RKO (cell line): ENCODE data around the gene CTDP1.
"Not testable (repeated sequence)": the region's sequence is repeated elsewhere in the genome, so short reads cannot be mapped to it uniquely, and the experiment has no call there.

Experiments used
- DNase-seq: peaks from one replicate; pipeline ENCODE4 v3.0.0-alpha.2; 2016; ENCODE audit warnings: low spot score

CTDP1 gene

DNA sequence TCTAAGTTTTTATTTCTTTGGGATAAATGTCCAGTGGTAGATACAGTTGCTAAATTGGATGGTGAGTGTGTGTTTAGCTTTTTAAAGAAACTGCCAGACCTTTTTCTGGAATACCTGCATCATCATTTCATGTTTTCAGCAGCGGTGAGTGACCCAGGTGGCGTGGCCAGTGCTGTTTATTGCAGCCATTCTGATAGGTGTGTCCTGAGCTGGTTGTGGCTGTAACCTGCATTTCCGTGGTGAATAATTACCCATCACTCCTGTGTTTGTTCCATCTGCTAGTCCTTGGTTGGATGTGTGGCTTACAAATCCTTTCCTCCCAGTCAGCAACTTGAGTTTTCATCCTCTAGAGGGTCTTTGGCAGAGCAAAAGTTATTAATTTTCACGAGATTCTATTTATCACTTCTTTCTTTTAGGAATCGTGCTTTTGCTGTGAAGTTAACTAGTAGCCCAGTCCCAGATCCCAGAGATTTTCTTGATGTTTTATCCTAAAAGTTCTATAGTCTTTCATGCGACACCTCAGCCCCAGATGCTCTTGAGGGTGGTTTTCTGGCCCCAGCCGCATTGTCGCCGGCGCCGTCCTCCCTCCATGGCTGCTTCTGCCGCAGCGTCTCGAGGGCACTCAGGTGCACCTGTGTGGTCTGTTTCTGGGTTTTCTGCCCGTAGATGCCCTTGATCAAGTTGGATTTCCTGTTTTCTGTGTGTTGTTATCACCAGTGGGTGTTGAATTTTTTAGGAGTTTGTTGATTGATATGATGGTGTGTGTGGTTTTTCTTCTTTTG, 44.9 kb downstream of the CTDP1 start:
- DNase-seq: no peak

DNA sequence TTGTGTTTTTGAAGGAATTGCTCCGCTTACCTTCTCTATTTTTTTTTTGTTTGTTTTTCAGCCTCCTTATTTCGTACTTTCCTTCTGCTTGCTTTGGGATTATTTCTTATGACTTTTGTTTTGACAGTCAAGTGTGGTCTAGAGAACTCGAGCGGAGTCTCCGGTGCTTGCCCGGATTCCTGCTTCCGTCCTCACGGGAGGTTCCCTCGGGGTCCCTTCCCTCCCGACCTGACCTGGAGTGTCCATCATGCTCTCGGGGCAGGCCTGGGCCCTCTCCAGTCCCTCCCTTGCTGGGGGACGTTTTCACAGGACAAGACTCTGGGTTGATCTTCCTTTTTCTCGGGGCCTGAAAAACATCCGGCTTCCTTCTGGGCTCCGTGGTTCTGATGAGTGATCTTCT, 45.9 kb downstream of the CTDP1 start:
- no peak for DNase-seq

DNA sequence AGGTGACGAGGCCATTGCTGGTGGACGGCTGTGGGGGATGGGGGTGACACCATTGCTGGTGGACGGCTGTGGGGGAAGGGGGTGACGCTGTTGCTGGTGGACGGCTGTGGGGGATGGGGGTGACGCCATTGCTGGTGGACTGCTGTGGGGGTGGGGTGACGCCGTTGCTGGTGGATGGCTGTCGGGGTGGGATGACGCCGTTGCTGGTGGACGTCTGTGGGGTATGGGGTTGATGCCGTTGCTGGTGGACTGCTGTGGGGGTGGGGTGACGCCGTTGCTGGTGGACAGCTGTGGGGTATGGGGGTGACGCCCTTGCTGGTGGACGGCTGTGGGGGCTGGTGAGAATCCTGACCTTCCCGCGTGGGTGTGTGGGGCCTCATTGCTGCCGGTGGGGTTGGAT, 47.1 kb downstream of the CTDP1 start:
- DNase-seq: no peak

DNA sequence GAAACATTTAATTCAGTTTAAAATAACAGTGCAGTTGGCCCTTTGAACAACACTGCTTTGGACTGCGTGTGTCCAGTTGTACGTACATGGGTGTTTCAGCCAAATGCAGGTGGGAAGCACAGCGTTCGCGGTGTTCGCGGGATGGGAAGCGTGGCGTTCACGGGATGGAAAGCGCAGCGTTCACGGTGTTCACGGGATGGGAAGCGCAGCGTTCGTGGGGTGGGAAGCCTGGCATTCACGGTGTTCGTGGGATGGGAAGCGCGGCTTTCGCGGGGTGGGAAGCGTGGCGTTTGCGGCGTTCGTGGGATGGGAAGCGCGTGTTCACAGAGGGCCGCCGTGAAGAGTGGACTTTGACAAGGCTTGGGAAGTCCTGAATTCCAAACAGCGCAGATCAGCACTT, 47.6 kb downstream of the CTDP1 start:
- no peak for DNase-seq

DNA sequence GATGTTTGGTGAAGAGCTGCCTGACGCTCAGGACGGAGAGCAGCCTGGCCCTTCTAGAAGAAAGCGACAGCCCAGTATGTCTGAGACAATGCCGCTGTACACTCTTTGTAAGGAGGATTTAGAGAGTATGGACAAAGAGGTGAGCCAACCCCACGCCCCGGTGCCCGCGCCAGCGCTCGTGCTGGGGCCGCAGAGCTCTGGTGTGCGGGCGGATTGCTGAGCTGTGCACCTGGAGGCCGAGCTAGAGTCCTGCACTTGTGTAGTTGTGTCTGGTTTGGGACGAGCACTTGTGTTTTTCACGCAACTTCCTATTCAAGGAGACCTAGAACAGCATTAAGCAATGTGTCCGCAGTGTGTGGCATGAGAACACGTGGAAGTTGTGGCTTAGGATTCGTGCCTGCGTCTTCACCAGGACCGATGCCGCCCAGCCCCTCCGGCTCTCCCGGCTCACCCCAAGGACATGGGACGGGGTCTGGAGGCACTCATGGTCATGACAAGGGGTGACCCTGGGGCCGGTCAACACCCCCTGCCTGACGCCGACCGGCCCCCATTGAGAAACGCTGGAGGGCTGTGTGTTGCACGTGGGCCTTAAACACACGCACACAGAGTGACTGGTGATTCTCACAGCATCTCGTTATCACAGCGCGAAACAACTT, 49.5 kb downstream of the CTDP1 start:
- no peak for DNase-seq

DNA sequence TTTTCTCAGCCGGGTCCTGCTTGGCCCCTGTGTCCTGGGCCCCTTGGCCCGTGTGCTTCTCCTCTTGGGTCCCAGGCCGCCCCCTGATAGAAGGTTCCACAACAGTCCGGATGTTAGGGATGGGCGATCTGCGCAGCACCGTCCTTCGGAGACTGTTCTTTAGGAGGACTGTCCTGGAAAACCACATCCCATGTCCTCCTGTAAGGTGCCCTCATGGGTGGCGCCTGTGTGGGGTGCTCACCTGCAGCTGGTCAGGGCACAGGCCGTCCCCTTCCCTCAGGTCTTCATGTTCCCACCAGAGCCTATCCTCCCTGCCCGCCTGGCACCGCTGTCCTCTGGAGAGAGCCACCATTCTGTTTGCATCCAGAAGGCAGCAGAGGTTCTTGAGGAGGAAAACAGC, 50.0 kb downstream of the CTDP1 start:
- no peak for DNase-seq

DNA sequence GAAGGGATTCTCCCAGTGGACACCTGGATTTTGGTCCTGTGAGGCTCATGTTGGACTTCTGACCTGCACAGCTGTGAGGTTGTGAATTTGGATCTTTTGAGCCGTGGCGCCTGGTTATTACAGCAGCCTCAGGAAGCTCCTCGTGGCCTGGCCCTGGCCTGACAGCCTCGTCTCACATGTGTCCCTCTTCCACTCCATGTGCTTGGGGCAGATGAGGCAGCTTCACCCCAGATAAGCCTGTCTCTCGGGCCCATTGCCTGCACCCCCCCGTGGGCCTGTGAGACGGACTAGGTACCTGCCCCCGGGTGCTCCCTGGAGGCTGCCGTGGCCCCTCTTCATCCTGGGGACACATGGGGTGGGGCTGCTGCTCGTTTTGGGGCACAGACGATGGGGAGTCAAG, 51.2 kb downstream of the CTDP1 start:
- DNase-seq: no peak

DNA sequence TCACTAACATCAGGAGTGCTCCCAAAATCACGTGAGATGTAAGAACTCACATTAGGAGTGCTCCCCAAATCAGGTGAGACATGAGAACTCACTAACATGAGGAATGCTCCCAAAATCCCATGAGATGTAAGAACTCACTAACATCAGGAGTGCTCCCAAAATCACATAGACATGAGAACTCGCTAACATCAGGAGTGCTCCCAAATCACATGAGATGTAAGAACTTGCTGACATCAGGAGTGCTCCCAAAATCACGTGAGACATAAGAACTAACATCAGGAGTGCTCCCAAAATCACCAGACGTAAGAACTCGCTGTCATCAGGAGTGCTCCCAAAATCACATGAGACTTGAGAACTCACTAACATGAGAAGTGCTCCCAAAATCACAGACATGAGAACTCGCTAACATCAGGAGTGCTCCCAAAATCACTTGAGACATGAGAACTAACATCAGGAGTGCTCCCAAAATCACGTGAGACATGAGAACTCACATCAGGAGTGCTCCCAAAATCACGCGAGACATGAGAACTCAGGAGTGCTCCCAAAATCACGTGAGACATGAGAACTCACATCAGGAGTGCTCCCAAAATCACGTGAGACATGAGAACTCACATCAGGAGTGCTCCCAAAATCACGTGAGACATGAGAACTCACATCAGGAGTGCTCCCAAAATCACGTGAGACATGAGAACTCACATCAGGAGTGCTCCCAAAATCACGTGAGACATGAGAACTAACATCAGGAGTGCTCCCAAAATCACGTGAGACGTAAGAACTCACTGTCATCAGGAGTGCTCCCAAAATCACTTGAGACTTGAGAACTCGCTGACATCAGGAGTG, 52.5 kb downstream of the CTDP1 start:
- DNase-seq: not testable (repeated sequence)

DNA sequence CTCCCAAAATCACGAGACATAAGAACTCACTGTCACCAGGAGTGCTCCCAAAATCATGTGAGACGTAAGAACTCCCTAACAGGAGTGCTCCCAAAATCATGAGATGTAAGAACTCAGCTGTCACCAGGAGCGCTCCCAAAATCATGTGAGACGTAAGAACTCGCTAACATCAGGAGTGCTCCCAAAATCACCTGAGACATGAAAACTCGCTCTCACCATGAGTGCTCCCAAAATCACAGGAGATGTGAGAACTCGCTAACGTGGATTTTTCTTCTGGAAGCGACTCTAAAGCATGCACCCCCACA, 53.1 kb downstream of the CTDP1 start:
- no peak for DNase-seq

DNA sequence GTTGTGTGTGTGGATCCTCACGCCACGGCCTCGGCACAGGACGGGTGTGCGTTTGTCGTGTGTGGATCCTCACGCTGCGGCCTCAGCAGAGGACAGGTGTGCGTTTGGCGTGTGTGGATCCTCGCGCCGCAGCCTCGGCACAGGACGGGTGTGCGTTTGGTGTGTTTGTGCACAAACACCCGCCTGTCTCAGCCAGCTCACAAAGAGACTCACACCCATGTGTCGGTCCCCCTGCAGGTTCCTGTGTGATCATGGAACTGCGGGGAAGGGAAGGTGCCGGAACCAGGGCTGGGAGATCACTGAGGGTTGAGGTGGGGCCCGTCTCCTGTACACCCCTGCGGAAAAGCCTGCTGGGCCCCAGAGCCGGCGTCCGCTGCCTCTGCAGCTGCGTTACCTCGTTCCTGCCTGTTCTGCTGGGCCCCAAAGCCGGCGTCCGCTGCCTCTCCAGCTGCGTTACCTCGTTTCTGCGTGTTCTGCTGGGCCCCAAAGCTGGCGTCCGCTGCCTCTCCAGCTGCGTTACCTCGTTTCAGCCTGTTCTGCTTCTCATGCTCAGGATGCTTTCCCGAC, 53.6 kb downstream of the CTDP1 start:
- no peak for DNase-seq

DNA sequence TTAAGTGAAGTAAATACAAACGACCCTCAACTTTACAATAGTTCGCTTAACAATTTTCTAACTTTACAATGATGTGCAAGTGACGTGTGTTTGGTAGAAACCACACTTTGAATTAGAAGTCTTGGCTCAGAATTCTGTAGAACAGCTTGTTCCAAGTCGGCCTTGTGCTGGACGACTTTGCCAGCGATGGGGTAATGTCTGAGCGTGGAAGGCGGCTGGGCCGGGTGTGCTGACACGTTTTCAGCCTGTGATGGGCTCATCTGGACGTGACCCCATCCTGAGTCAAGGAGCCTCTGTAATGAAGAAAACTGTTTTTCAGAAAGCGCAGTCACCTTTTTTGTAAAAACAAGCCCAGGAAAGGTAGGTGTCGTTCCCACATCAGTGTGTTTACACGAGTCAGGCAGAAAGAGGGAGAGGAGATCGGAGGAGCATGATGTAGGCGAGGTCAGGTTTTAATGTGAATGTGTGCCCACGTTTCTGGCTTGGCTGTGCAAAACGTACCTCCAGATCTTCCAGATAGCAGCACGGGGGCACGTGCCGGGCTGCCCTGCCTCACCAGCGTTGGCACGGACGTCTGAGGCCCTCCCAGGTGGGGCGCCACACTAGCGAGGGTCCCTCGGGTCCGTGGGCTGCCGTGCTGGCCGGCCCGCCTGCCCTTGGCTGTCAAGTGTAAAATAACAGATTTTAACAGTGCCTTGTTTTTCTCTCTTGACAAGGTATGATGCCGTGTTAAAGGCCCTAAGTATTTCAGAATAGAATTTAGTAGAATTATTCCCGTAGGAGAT, 54.6 kb downstream of the CTDP1 start:
- no peak for DNase-seq

DNA sequence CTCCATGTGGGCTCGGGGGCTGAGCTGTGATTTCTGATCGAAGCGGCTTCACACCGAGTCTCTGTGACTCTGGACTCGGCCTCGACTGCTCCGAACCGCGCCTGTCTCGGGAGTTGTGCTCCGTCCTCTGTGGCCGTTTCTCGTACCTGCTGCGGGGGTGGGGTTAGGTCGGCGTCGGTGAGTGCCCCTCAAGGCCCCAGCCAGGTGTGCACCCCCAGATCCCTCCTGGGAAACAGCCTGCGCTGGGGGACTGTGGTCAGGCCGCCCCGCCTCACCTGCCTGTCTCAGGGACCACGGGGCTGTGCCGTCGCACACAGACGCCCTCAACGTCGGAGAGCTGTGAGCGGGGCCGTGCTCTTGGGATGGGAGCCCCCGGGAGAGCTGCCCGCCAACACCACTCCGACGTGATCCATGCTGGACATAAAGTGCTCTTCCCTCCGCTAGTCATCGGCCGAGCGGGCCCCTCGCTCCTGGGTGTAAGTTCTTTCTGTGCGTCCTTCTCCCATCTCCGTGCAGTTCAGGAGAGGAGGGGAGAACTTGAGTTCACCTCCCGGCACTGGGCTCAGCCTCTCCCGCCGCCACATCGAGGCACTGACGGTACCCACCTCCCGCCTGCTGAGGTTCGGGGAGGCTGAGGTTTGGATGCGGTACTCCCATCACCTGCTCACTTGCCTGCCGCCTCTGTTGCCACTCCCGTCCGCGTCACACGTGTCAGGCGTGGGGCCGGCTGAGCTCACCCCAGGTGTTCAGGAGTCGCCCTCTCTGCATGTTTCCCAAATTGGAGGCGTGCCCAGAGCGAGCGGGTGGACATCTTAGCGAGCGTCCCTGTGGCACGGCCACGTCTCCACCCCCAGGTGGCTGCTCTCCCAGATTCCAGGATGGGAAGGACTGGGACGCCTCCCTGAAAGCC, 55.7 kb downstream of the CTDP1 start:
- no peak for DNase-seq

DNA sequence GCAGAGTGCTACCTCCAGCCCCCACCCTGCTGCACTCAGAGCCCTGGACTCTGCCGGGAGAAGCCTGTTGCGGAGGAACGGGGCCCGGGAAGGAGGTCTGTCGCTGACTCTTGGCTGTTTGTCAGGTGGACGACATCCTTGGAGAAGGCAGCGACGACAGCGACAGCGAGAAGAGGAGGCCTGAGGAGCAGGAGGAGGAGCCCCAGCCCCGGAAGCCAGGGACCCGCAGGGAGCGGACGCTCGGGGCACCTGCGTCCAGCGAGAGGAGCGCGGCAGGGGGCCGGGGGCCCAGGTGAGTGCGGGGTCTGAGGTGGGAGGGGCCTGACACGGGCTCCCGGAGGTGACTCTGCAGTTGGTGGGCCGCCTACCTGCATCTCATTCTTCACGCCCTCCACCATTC, 56.6 kb downstream of the CTDP1 start:
- no peak for DNase-seq

DNA sequence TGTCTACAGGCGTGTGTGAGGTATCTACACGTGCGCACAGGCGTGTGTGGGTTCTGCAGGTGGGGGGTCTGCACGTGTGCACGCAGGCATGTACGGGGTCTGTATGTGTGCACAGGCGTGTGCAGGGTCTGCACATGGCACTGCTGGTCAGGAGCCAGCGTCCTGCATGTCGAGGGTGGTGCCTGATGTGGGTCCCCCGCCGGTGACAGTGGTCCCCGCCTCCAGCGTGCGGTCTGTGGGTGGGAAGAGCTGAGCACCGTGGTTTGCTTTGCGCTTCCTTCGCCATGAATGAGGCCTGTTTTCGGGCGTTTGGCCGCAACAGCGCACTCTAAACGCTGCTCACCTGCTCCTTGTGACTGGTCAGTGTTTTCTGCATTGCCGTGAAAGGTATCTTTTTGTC, 57.2 kb downstream of the CTDP1 start:
- DNase-seq: no peak

DNA sequence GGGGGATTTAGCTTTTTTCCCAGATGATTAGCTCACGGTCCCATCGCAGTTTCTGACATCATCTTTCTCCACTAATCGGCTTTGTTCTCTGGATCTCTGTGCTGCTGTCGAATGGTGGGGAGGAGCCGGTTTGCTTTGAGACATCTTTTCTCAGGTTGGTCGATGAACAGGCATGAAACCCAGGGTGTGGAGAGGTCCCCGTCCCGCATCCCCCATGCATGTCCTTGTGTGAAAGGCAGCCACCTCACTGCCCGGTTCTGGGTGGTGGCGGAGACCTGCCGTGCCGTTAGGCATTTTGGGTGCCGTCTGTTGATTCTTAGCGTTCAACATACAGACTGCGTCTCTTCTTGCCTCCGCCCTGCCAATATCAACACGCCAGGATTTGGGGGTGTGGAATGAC, 57.8 kb downstream of the CTDP1 start:
- DNase-seq: no peak

DNA sequence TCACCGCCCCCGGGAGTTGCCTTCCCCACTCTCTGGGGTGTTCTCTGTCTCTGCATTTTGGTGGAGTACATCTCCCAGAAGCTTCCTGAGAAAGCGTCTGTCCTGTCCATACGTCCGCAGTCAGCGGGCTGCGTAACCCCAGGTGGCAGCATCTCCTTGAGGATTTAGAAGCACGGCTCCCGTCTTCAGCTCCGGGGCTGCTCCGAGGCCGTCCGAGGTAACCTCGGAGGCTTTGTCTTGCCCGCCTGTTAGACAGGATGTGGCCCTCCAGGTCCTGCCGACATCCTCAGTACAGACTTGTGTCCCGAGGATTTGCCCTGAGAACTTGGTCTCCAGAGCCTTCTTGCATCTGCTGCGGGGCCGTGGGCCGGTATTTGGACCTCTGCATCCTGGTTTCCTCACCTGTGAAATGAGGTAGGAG, 58.4 kb downstream of the CTDP1 start:
- DNase-seq: no peak

DNA sequence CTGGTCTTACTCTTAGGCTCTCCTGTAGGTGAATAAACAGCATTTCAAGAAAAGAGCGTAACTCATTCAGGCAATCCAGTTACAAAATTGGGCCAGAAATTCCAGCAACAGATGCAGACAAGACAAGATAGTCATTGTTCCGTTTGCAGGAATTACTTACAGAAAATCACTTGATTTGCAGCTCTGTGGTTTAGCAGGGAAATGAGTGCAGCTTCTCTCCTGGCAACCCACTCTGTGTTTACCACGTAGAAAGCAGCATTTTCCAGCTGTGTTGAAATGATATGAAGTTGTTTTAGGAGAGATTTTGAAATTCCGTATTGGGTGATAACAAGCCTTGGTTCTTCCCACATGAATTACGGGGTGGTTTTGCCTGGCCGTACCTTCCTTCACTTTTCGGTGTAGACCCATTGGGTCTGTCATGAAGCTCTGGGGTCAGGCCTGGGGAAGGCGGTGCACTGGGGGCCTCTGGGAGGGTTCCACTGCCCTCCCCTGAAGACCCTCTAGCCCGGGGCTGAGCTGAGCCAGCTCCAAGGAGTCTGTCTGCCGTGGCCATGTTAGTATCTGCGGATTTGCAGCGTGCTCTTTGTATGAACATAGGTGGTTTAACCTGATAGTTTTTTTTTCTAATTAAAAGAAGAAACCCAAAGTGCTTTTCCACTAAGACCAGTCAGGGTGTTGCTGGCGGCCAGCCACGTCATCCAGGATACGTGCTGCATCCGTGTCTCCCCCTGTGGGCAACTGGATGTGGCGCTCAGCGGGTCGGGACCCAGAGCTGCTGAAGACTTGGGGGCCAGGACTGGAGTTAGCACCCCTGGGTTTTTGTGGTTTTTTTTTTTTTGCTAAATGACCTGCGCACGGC, 59.2 kb downstream of the CTDP1 start:
- no peak for DNase-seq

DNA sequence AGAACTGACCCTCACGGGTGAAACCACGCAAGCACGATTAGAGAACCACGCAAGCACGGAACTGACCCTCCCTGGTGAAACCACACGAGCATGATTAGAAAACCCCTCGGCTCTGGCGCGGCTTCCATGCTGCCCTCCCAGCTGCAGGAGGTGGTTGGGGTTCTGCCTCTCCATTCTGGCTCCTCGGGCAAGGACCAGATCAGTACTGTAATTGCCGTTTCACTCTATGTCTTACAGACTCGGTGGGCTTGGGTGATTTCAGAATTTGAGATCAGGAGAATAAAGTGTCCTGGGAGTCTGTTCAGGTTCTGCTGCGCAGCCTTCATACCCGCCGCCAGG, 59.8 kb downstream of the CTDP1 start:
- no peak for DNase-seq

DNA sequence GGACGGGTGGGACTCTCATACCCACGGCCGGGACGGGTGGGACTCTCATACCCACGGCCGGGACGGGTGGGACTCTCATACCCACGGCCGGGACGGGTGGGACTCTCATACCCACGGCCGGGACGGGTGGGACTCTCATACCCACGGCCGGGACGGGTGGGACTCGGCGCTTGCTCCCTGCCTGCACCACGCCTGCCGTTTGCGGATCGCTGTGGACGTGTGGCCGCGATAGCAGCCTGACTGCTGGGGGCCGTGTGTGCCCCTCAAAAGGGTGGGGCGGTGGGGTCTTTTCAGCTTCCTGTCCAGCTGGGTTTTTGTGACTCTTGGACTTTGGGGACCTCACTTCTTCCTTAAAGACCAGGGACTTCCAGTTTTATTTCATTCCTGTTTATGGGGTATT, 60.4 kb downstream of the CTDP1 start:
- DNase-seq: not testable (repeated sequence)
